Sigmoid colon (tissue), 7 donors: ENCODE results near the gene B3GALNT2. TPM values are rescaled to one million over a fixed set of nuclear protein-coding genes. Genes with fewer than 3 reads are reported as not detected.
"Not testable (repeated sequence)": the region's sequence is repeated elsewhere in the genome, so short reads cannot be mapped to it uniquely, and the experiment has no call there.

Source experiments
- DNase-seq: peaks from one replicate; pipeline ENCODE4 v3.0.0-alpha.2; 2019
- H3K27ac ChIP-seq, 4 donors: fragments of 200-600 bp; sonication (generic); one replicate each; pipeline ENCODE4 v1.5.1; 2016 to 2019; ENCODE audit warnings: mild to moderate bottlenecking in 1 of 4
- H3K27me3 ChIP-seq, 3 donors: fragments of 200-600 bp; sonication (generic); one replicate each; pipeline ENCODE4 v1.5.1; 2019; ENCODE audit warnings: mild to moderate bottlenecking in 1 of 3
- H3K36me3 ChIP-seq, 4 donors: fragments of 200-600 bp; sonication (generic); one replicate each; pipeline ENCODE4 v1.5.1; 2016 to 2019
- H3K4me1 ChIP-seq, 4 donors: fragments of 200-600 bp; sonication (generic); one replicate each; pipeline ENCODE4 v1.5.1; 2017 to 2019
- H3K4me3 ChIP-seq, 4 donors: fragments of 200-600 bp; sonication (generic); one replicate each; pipeline ENCODE4 v1.5.1; 2017 to 2019; ENCODE audit warnings: mild to moderate bottlenecking in 2 of 4, moderate library complexity in 1 of 4
- H3K9me3 ChIP-seq, 4 donors: fragments of 200-600 bp in 3 of 4; sonication (generic) in 3 of 4; one replicate each; pipeline versions ENCODE4 v1.5.1 to v1.6.1; 2013 to 2019
- CTCF ChIP-seq, 4 experiments: fragments of 450-650 bp in 3 of 4; fragments of 200-600 bp in 1 of 4; IDR thresholded peaks; one replicate each; pipeline ENCODE4 v1.5.1; 2016 to 2019; ENCODE audit warnings: antibody characterized with exemption in 4 of 4, mild to moderate bottlenecking in 3 of 4, moderate library complexity in 2 of 4
- EP300 ChIP-seq, 4 donors: sonication (generic); formaldehyde crosslinking; IDR thresholded peaks; one replicate each; pipeline ENCODE4 v1.6.1; 2017; ENCODE audit warnings: antibody characterized with exemption in 4 of 4
- POLR2A ChIP-seq, 2 donors: fragments of 450-650 bp; IDR thresholded peaks; one replicate each; pipeline ENCODE4 v1.6.1; 2016; ENCODE audit warnings: antibody characterized with exemption in 2 of 2, mild to moderate bottlenecking in 2 of 2, moderate library complexity in 2 of 2
- POLR2AphosphoS5 ChIP-seq, 4 donors: sonication (generic); formaldehyde crosslinking; IDR thresholded peaks; one replicate each; pipeline ENCODE4 v1.6.1; 2017; ENCODE audit warnings: antibody characterized with exemption in 4 of 4
- WGBS, 2 donors: extraction: QIAGEN DNeasy Blood & Tissue Kit; methylation state at CpG; one replicate each; pipeline ENCODE4 v1.1.7; 2013; 5-methylcytosine and 5-hydroxymethylcytosine counted together
- intact Hi-C: fragments of 100-400 bp; cut with DNase I; formaldehyde crosslinking; loops from one replicate; pipeline ENCODE4 v1.15.1; 2023
- polyA plus RNA-seq, 3 donors: library from polyadenylated mRNA; stranded (reverse); fragments of 200-250 nt; gene quantifications; one replicate each; pipeline ENCODE4 v1.2.3, GENCODE V29; 2013
- total RNA-seq, 4 donors: library from RNA; depleted of rRNA; stranded (reverse); fragments of >200 nt; gene quantifications; one replicate each; pipeline ENCODE4 v1.1.0, GENCODE V29; 2016
- donor health status: healthy with polysubstance abuse.
- donor health status: Bipolar disorder and iron deficiency.
- donor health status: healthy.

The B3GALNT2 gene
- total and polyA plus RNA-seq, 7 donors: 1.8 to 58.7 (median 38.5) TPM

- DNase-seq: no peak
- H3K9me3 ChIP-seq: no peaks in the 10 kb centered on the region
- no peak overlapping the region for H3K4me3 ChIP-seq
- intact Hi-C loops: no loop called here
- peaks cover 0 to 61% (median 6%) of the 10 kb centered on the region in 4 donors for H3K36me3 ChIP-seq
- H3K4me1 ChIP-seq: no peaks in the 10 kb centered on the region
- no peak overlapping the region for H3K27ac ChIP-seq
- 92 to 97% methylated on average over 3 of the region's 3 CpGs for WGBS, 2 donors
- no peaks in the 10 kb centered on the region for H3K27me3 ChIP-seq
- TF ChIP-seq EP300 (IDR thresholded peaks at IDR 0.05) (no peak), CTCF (IDR thresholded peaks at IDR 0.05) (no peak), POLR2AphosphoS5 (IDR thresholded peaks at IDR 0.05) (no peak), POLR2A (IDR thresholded peaks at IDR 0.05) (no peak)
Observed at GRCh38 chr1:235468004-235468403, 36.2 kb downstream of the B3GALNT2 start.

- intact Hi-C loops: no loop called here
- Histone ChIP-seq H3K4me1 (no peaks in the 10 kb centered on the region), H3K4me3 (no peak overlapping the region), H3K9me3 (no peaks in the 10 kb centered on the region), H3K36me3 (peaks cover 0 to 43% (median 5%) of the 10 kb centered on the region in 4 donors), H3K27ac (no peak overlapping the region), H3K27me3 (no peaks in the 10 kb centered on the region)
- WGBS, 2 donors: 93 to 95% methylated on average over 3 of the region's 3 CpGs
- TF ChIP-seq CTCF (IDR thresholded peaks at IDR 0.05) (no peak), POLR2AphosphoS5 (IDR thresholded peaks at IDR 0.05) (no peak), POLR2A (IDR thresholded peaks at IDR 0.05) (no peak), EP300 (IDR thresholded peaks at IDR 0.05) (no peak)
- DNase-seq: no peak
Observed at GRCh38 chr1:235465066-235465465, 39.2 kb downstream of the B3GALNT2 start.

GRCh38 chr1:235462832-235463231, 41.4 kb downstream of the B3GALNT2 start:
- H3K27ac ChIP-seq, intact Hi-C loops, H3K27me3 ChIP-seq, DNase-seq, H3K4me3 ChIP-seq, H3K9me3 ChIP-seq, H3K4me1 ChIP-seq: not testable (repeated sequence)
- H3K36me3 ChIP-seq: peaks cover 0 to 35% (median 3%) of the 10 kb centered on the region in 4 donors
- 95 to 98% methylated on average over 3 of the region's 3 CpGs for WGBS, 2 donors

- H3K9me3 ChIP-seq: no peaks in the 10 kb centered on the region
- TF ChIP-seq POLR2A (IDR thresholded peaks at IDR 0.05) (no peak), CTCF (IDR thresholded peaks at IDR 0.05) (no peak), POLR2AphosphoS5 (IDR thresholded peaks at IDR 0.05) (no peak), EP300 (IDR thresholded peaks at IDR 0.05) (no peak)
- no peak for DNase-seq
- H3K4me1 ChIP-seq: no peaks in the 10 kb centered on the region
- H3K36me3 ChIP-seq: peaks cover 0 to 35% (median 4%) of the 10 kb centered on the region in 4 donors
- no peaks in the 10 kb centered on the region for H3K27me3 ChIP-seq
- 58 to 88% methylated on average over 1 of the region's 1 CpG for WGBS, 2 donors
- intact Hi-C loops: no loop called here
- no peak overlapping the region for H3K4me3 ChIP-seq
- H3K27ac ChIP-seq: no peak overlapping the region
Observed at GRCh38 chr1:235461954-235462353, 42.3 kb downstream of the B3GALNT2 start.

GRCh38 chr1:235460770-235461169, 43.5 kb downstream of the B3GALNT2 start:
- TF ChIP-seq POLR2AphosphoS5 (IDR thresholded peaks at IDR 0.05): no peak
- no peak for TF ChIP-seq POLR2A (IDR thresholded peaks at IDR 0.05)
- TF ChIP-seq CTCF (IDR thresholded peaks at IDR 0.05): no peak
- TF ChIP-seq EP300 (IDR thresholded peaks at IDR 0.05): no peak
- H3K4me3 ChIP-seq: no peak overlapping the region
- H3K27ac ChIP-seq: no peak overlapping the region
- peaks cover 0 to 35% (median 4%) of the 10 kb centered on the region in 4 donors for H3K36me3 ChIP-seq
- H3K27me3 ChIP-seq: no peaks in the 10 kb centered on the region
- no peak for DNase-seq
- intact Hi-C loops: no loop called here
- no peaks in the 10 kb centered on the region for H3K9me3 ChIP-seq
- WGBS, 2 donors: 89 to 91% methylated on average over 5 of the region's 5 CpGs
- H3K4me1 ChIP-seq: no peaks in the 10 kb centered on the region

GRCh38 chr1:235457856-235458255, 46.4 kb downstream of the B3GALNT2 start:
- peaks cover 0 to 37% (median 11%) of the 10 kb centered on the region in 4 donors for H3K36me3 ChIP-seq
- H3K27ac ChIP-seq, H3K4me1 ChIP-seq, H3K9me3 ChIP-seq, H3K4me3 ChIP-seq, DNase-seq, intact Hi-C loops, H3K27me3 ChIP-seq: not testable (repeated sequence)
- 96 to 97% methylated on average over 7 of the region's 7 CpGs for WGBS, 2 donors
